Uterus (tissue), 2 donors: ENCODE results near the gene PCGF6.

ENCODE experiments used
- CTCF ChIP-seq, 4 experiments: fragments of 200-600 bp in 2 of 4; fragments of 450-650 bp in 2 of 4; sonication (generic) in 2 of 4; IDR thresholded peaks; one replicate each; pipeline ENCODE4 v1.5.1; 2016 to 2019; ENCODE audit warnings: antibody characterized with exemption in 4 of 4, mild to moderate bottlenecking in 2 of 4, moderate library complexity in 1 of 4
- POLR2A ChIP-seq, 2 donors: fragments of 450-650 bp; IDR thresholded peaks; one replicate each; pipeline ENCODE4 v1.6.1; 2016; ENCODE audit warnings: antibody characterized with exemption in 2 of 2, mild to moderate bottlenecking in 1 of 2, moderate library complexity in 1 of 2

GRCh38 chr10:103316087-103316486 lies 34.9 kb downstream of the PCGF6 start:
- TF ChIP-seq CTCF (IDR thresholded peaks at IDR 0.05) (no peak), POLR2A (IDR thresholded peaks at IDR 0.05) (no peak)
